ENCODE results near the gene FGD4. TPM values are rescaled to one million over a fixed set of nuclear protein-coding genes. Genes with fewer than 3 reads are reported as not detected.
"Not testable (repeated sequence)": the region's sequence is repeated elsewhere in the genome, so short reads cannot be mapped to it uniquely, and the experiment has no call there.

FGD4 gene
- total RNA-seq, 1 experiment from 2014 or later: 54.3 TPM

GRCh38 chr12:32532951-32533350, 133.6 kb downstream of the FGD4 start:
- H3K27ac Mint-ChIP-seq: no peak overlapping the region
- H3K4me2 ChIP-seq (ENCODE audit: insufficient read depth, insufficient read length, low read length): no peak overlapping the region
- no peaks in the 10 kb centered on the region for H3K27me3 Mint-ChIP-seq (ENCODE audit: low read depth)
- H2BK15ac ChIP-seq (ENCODE audit: low read depth, low read length): no peak overlapping the region
- H3K27me3 ChIP-seq (ENCODE audit: insufficient read depth, low read length): no peaks in the 10 kb centered on the region
- TF ChIP-seq CTCF (conservative IDR thresholded peaks at IDR 0.05): no peak
- H3K18ac ChIP-seq (ENCODE audit: insufficient read length, low read depth, low read length): no peak overlapping the region
- no peak overlapping the region; the same call in 1 of the 2 replicates for H3K14ac ChIP-seq (ENCODE audit: insufficient read depth, low read length)
- no peaks in the 10 kb centered on the region; the same call in 1 of the 2 replicates for H3K79me2 ChIP-seq (ENCODE audit: insufficient read depth, low read length)
- H4K91ac ChIP-seq (ENCODE audit: insufficient read length, low read depth, low read length): no peak overlapping the region
- no peak overlapping the region for H2AK5ac ChIP-seq (ENCODE audit: insufficient read length, low read length)
- no peak overlapping the region for H3K27ac ChIP-seq (ENCODE audit: insufficient read length, low read depth, low read length)
- H3K56ac ChIP-seq (ENCODE audit: insufficient read length, low read depth, low read length): no peak overlapping the region
- peaks cover 0 to 4% (median 0%) of the 10 kb centered on the region in 3 experiments; a peak in 3 of 7 replicates for H3K36me3 Mint-ChIP-seq (ENCODE audit: insufficient read depth in 1 of 3, low read depth in 3 of 3)
- H3K4me1 ChIP-seq (ENCODE audit: insufficient read depth, low read length): no peaks in the 10 kb centered on the region
- peaks cover 45% of the 10 kb centered on the region in 2 experiments for H3K4me1 Mint-ChIP-seq
- H2BK20ac ChIP-seq (ENCODE audit: low read depth, low read length, poor library complexity, severe bottlenecking): no peak overlapping the region
- H2BK12ac ChIP-seq (ENCODE audit: insufficient read length, low read depth, low read length): no peak overlapping the region
- no peaks in the 10 kb centered on the region for H3K9me3 ChIP-seq (ENCODE audit: control insufficient read depth, low read depth, low read length)
- H3K23me2 ChIP-seq (ENCODE audit: insufficient read length, low read depth, low read length, poor library complexity, severe bottlenecking): no peaks in the 10 kb centered on the region
- no peak overlapping the region for H2BK120ac ChIP-seq (ENCODE audit: low read depth, low read length, poor library complexity, severe bottlenecking)
- no peak overlapping the region for H2BK5ac ChIP-seq (ENCODE audit: insufficient read length, low read length)
- H3K9me3 Mint-ChIP-seq: no peaks in the 10 kb centered on the region
- no peak for DNase-seq
- no peak overlapping the region for H3T11ph ChIP-seq (ENCODE audit: low read length)
- no peak overlapping the region for H3K4me3 Mint-ChIP-seq
- peak overlapping the region; percentile 14 for H3K9ac ChIP-seq (ENCODE audit: extremely low read depth, insufficient read length, low read length)
- H4K8ac ChIP-seq (replicated peaks; ENCODE audit: insufficient read length, low read depth, low read length): no peak overlapping the region
- no peak overlapping the region for H4K5ac ChIP-seq (ENCODE audit: insufficient read length, low read depth, low read length)
- peaks cover 9% of the 10 kb centered on the region for H3K79me1 ChIP-seq (ENCODE audit: insufficient read depth, low read depth, low read length, poor library complexity, severe bottlenecking)
- H2AFZ ChIP-seq (ENCODE audit: low read length): no peak overlapping the region
- no peak overlapping the region for H3K4ac ChIP-seq (ENCODE audit: low read depth, low read length)
- H4K20me1 ChIP-seq (ENCODE audit: control insufficient read depth, insufficient read depth, insufficient read length): no peaks in the 10 kb centered on the region
- no peak overlapping the region for H3K23ac ChIP-seq (ENCODE audit: insufficient read length, low read depth, low read length)

- no CpG with 5 or more reads among the region's 10 CpGs for WGBS (ENCODE audit: extremely low coverage, insufficient read length, low lambda C conversion rate)
- H3K36me3 Mint-ChIP-seq (ENCODE audit: insufficient read depth in 1 of 3, low read depth in 3 of 3); H3K9me3 ChIP-seq (ENCODE audit: control insufficient read depth, low read depth, low read length); H3K14ac ChIP-seq (ENCODE audit: insufficient read depth, low read length); H3K27me3 Mint-ChIP-seq (ENCODE audit: low read depth); H2BK120ac ChIP-seq (ENCODE audit: low read depth, low read length, poor library complexity, severe bottlenecking); H2BK20ac ChIP-seq (ENCODE audit: low read depth, low read length, poor library complexity, severe bottlenecking); H3K79me2 ChIP-seq (ENCODE audit: insufficient read depth, low read length); H3K4me1 ChIP-seq (ENCODE audit: insufficient read depth, low read length); H4K8ac ChIP-seq (replicated peaks; ENCODE audit: insufficient read length, low read depth, low read length); H3K4me3 Mint-ChIP-seq; H3T11ph ChIP-seq (ENCODE audit: low read length); H3K27me3 ChIP-seq (ENCODE audit: insufficient read depth, low read length); H2BK12ac ChIP-seq (ENCODE audit: insufficient read length, low read depth, low read length); H3K9me3 Mint-ChIP-seq; H3K56ac ChIP-seq (ENCODE audit: insufficient read length, low read depth, low read length); H3K9ac ChIP-seq (ENCODE audit: extremely low read depth, insufficient read length, low read length); H2AFZ ChIP-seq (ENCODE audit: low read length); H3K4me2 ChIP-seq (ENCODE audit: insufficient read depth, insufficient read length, low read length); H4K91ac ChIP-seq (ENCODE audit: insufficient read length, low read depth, low read length); H3K4ac ChIP-seq (ENCODE audit: low read depth, low read length); H2AK5ac ChIP-seq (ENCODE audit: insufficient read length, low read length); H3K23me2 ChIP-seq (ENCODE audit: insufficient read length, low read depth, low read length, poor library complexity, severe bottlenecking); H3K18ac ChIP-seq (ENCODE audit: insufficient read length, low read depth, low read length); H3K27ac Mint-ChIP-seq; H3K27ac ChIP-seq (ENCODE audit: insufficient read length, low read depth, low read length); H4K20me1 ChIP-seq (ENCODE audit: control insufficient read depth, insufficient read depth, insufficient read length); H2BK15ac ChIP-seq (ENCODE audit: low read depth, low read length); H2BK5ac ChIP-seq (ENCODE audit: insufficient read length, low read length); H4K5ac ChIP-seq (ENCODE audit: insufficient read length, low read depth, low read length); DNase-seq; H3K23ac ChIP-seq (ENCODE audit: insufficient read length, low read depth, low read length): not testable (repeated sequence)
- peaks cover 10% of the 10 kb centered on the region for H3K79me1 ChIP-seq (ENCODE audit: insufficient read depth, low read depth, low read length, poor library complexity, severe bottlenecking)
- peaks cover 47 to 48% of the 10 kb centered on the region in 2 experiments for H3K4me1 Mint-ChIP-seq
Measured at GRCh38 chr12:32533506-32533905, 134.1 kb downstream of the FGD4 start.
